H1 (cell line): ENCODE measurements around the gene POC1B.

Experiments used
- FOSL1 ChIP-seq: IDR thresholded peaks from 2 replicates; pipeline ENCODE4 v1.6.1; 2011; ENCODE audit warnings: mild to moderate bottlenecking, low read depth, low read length, moderate library complexity; ENCODE audit not compliant: insufficient read depth
- POLR2A ChIP-seq, 2 experiments: IDR thresholded peaks; 1 replicate in 1 of 2; 2 replicates in 1 of 2; pipeline ENCODE4 v1.6.1; 2011; ENCODE audit warnings: low read depth in 2 of 2, low read length in 2 of 2, mild to moderate bottlenecking in 2 of 2; ENCODE audit errors: control extremely low read depth in 1 of 2

GRCh38 chr12:89556976-89557375 is 31.1 kb upstream of the POC1B start:
- TF ChIP-seq FOSL1 (no peak), POLR2A (IDR thresholded peaks at IDR 0.05; ENCODE audit: control extremely low read depth in 1 of 2, low read depth in 2 of 2, low read length in 2 of 2) (no peak)
